IMR-90 (cell line): ENCODE results near the gene SIK2. TPM values are rescaled to one million over a fixed set of nuclear protein-coding genes. Genes with fewer than 3 reads are reported as not detected.

Experiments
- ELK1 ChIP-seq: fragments of 150-350 bp; IDR thresholded peaks from 2 replicates; pipeline ENCODE4 v1.6.1; 2016; ENCODE audit warnings: low read depth, mild to moderate bottlenecking, low read length, moderate library complexity, borderline replicate concordance
- MAFK ChIP-seq: IDR thresholded peaks from 2 replicates; pipeline ENCODE4 v1.6.1; 2012; ENCODE audit warnings: low read depth, low read length, improper control_type of control experiment
- USF2 ChIP-seq: fragments of 150-350 bp; IDR thresholded peaks from 2 replicates; pipeline ENCODE4 v1.6.1; 2017; ENCODE audit warnings: mild to moderate bottlenecking, antibody characterized with exemption, low read length, low read depth
- polyA plus RNA-seq, 3 experiments: library from polyadenylated mRNA; depleted of rRNA; stranded (reverse); fragments of >200 nt; gene quantifications; 2 replicates each; pipeline ENCODE4 v1.2.3, GENCODE V29; 2012; ENCODE audit warnings: low replicate concordance in 1 of 3
- total RNA-seq: library from RNA; depleted of rRNA; stranded (reverse); fragments of >200 nt; gene quantifications from 2 replicates; pipeline ENCODE4 v1.2.3, GENCODE V29; 2012

SIK2 gene
- total and polyA plus RNA-seq, 2 of the 4 experiments (the other 2 are of a cell fraction), result 7.9 to 10.4 TPM

- TF ChIP-seq ELK1, result no peak
- TF ChIP-seq MAFK, result 0 out of 2 replicates have a peak, but pooled peaks have one; percentile 1
- TF ChIP-seq USF2, result no peak; the same call in 1 of the 2 replicates
These were observed at the start of gene SIK2 (continued) for GRCh38 chr11:111601979-111602864.
